GM18498 (cell line): ENCODE results near the gene DNTTIP2.

Experiments used
- ATAC-seq: cut with Tn5 transposase; IDR thresholded peaks from one replicate; pipeline ENCODE4 v1.9.1; 2021; ENCODE audit warnings: mild to moderate bottlenecking, moderate library complexity; ENCODE audit not compliant: unreplicated experiment

DNTTIP2 gene

GRCh38 chr1:93816970-93817678 lies 61.9 kb downstream of the DNTTIP2 start:
- no peak for ATAC-seq
